GM18498 (cell line): ENCODE results near the gene MLLT10.

Experiments
- ATAC-seq: cut with Tn5 transposase; IDR thresholded peaks from one replicate; pipeline ENCODE4 v1.9.1; 2021; ENCODE audit warnings: mild to moderate bottlenecking, moderate library complexity; ENCODE audit not compliant: unreplicated experiment

The MLLT10 gene

DNA sequence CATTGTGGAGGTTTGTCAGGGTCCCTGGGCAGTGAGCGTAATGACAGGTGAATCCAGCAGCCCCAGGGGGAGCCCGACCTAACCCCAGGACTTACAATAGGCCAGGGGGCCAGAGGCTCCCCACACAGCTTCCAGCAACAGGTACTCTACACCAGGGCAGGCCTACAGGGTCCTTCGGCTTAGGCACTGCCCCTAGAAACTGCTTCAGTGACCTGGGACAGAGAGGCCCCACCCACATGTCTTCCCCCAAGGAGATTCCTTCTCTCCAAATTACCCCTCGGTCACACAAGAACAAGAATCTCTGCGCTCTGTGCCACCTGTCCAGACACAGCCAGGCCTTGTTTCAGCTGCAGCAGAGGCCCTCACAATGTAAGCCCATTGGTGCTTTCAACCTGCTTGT lies 32.9 kb upstream of the MLLT10 start:
- no peak for ATAC-seq

DNA sequence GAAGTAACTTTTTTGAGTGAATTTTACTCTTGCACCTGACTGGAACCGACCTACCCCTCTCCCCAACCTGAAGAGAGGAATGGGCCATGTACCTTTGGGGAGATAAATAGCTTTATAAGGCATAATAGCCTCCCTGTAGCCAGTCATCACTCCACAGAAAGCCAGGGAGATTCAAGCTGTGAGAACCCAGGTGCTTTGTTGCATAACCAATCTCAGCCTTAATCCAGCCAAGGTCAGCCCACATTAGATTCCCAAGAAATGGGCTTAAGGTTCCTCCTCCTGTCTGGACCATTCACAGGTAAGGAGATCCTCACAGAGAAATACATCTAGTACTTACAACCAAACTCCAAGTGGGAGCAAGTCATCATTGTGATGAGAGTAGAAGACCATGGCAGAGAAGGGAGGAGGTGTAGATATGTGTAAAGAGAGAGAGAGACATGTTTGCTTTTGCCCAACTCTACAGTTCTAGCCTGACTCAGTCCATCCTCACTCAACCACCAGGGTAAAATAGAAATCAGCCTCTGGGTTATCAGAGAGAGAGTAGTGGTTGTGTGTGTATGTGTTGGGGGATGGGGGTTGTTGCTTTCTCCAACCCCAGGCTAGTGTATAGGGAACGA lies 32.2 kb upstream of the MLLT10 start:
- no peak for ATAC-seq

- ATAC-seq: no peak
Observed at GRCh38 chr10:21502348-21502740, 31.7 kb upstream of the MLLT10 start.

GRCh38 chr10:21503542-21503941 lies 30.5 kb upstream of the MLLT10 start:
- no peak for ATAC-seq

- no peak for ATAC-seq
Observed at GRCh38 chr10:21505711-21506278, 28.2 kb upstream of the MLLT10 start.

DNA sequence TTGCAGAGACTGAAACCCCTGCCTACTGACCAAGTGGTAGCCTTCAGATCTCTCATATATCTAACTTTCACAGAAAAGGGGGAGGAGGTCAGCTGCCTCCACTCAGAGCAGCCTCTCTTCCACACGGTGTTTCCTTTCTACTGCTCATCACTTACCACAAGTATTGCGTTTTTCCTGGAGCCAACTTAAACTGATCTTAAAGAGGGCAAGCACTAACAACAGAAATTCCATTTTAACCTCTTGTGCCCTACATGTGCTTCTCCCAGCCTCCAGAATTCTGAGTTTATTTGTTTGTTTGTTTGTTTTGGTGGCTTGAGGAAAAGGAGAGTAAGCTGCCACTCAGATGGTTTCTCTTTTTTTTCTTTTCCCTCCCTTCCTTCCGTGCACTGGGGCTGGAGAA lies 27.7 kb upstream of the MLLT10 start:
- ATAC-seq: no peak

DNA sequence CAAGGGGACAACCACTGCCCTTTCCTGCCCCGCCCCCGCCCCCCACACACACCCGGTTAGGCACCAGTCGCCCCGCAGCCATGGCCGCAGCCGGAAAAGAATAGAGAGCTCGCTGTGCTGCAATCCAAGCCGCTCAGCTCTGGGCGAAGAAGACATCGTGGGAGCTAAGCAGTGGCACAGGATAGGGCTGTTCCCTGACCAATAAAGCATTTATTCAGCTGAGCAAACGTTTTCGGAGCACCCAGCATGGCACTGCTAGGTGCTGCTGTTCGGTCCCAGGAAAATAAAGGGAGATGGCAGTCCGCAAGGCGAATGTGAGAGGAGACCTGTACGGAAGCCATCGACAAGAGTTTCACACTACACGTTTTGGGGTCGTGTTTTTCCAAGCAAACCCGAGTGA lies 26.9 kb upstream of the MLLT10 start:
- no peak for ATAC-seq

DNA sequence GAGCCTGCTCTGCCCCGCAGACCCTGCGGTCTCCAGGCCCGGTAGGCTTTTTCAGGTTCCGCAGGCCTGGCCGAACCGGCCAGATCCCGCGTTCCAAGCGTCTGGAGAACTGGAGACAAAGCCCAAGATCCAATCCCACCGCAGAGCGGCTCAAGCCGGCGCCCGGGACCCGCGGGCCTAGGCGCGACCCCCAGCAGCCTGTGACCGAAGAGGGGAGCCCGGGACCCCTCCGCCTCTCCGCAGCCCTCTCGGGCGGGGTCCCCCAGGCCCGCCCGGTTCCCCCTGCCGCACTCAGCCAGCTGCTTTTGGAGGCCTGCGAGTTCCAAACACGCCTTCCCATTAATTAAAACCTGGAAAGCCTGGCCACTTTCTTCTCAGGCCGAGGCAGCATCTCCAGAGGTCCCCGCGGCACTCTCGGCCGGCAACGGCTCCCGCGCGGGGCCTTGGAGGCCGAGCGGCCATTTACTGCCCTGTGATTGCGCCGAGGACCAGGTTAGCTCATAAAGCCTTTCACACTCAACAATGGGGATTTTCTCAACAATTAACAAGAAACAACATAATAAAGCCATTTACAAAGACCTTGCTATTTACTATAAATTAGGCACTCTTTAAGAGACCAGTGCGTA lies 25.2 kb upstream of the MLLT10 start:
- ATAC-seq: no peak

DNA sequence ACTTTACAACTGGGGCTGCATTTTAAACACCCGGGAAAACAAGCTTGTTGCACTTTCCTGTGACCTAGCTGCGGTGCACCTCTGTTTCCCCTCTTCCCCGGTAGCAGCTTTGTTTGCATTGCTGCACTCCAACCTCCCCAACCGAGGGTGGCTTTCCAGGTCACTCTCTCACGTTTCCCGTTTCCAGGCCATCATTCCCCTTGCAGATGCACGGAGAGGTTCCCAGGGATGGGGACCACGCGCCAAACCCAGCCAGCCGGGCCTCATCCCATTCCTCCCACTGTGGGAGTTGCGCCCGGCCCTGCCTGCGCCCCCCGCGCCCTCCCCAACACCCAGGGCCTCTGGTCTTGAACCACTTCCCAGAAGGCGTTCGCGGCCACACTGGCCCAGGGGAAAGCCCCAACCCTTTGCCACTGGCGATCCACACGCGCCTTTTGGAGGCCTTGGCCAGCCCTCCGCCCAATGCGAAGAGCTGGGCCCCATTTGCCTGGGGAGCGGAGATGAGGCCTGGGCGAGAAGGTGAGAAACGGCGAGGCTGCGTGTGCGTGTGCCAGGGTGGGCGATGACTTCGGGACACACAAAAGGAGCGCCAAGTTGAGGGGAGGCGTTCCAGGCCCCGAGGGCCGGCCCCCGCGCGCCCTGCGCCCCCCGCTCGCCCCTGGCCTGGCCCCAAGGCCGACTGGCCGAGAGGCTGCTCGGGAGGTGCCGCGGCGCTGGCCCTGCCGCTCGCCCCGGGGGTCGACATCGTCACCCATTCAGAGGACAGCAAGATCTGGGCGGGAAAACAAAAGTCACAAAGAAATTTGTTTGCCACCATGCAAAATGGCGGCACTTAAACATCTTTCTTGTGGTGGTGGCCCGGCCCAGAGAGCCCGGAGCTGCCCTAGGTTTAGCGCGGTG lies 24.4 kb upstream of the MLLT10 start:
- no peak for ATAC-seq

GRCh38 chr10:21510241-21511094 lies 23.6 kb upstream of the MLLT10 start:
- no peak for ATAC-seq

GRCh38 chr10:21511095-21511570 lies 22.9 kb upstream of the MLLT10 start:
- ATAC-seq: no peak

GRCh38 chr10:21511946-21512572 lies 22.0 kb upstream of the MLLT10 start:
- ATAC-seq: no peak

DNA sequence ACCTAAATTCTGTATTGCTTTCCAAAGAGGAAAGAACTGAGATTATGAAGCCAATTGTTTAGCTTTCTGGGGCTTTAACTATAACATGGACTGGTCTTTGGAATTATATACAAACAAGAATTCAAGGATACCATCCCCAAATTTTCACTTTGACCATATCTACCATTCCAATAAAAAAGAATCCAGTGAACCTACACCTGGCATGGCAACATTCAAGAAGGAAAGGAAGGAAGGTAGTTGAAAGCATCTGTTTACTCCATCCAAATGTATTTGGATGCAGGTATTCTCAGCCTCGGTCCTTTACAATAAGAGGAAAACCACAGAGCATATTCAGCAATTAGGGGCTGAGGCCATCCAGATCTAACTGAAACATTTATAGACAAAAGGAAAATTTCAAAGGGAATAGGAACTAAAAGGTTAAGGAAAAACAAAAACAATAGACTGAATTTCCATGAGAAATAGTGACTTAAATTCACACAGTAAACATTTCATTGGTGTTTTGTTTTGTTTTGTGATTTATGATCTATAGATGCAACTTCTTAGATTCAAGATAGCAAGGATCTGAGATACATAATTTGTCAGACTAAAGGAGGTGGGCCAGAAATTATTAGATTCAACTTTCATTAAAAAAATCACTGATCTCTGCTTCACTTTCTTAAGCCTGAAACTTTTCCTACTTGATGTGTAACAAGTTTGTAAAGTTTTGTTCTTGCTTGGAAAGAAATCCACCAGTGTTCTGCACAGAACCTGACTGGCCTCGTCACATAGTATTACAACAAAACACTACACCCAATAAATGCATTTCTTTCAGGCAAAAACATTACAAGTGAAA lies 21.2 kb upstream of the MLLT10 start:
- no peak for ATAC-seq

DNA sequence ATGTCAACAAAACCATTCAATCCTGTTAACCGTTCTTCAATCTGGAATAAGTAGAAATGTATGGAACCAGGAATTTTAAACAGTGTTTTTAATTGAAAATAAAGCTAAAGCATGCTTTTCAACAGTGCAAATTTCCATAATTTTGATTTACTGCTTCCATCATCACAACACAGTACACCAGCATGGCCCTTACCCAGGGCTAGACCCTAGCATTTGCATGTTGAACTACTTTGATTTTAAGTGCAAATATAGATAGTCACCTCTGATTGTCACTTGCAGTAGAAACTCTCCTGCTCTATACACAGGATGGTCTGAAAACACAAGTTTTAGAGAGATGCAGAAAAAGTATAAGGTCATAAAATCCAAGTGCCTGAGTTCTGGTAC lies 20.6 kb upstream of the MLLT10 start:
- ATAC-seq: no peak

DNA sequence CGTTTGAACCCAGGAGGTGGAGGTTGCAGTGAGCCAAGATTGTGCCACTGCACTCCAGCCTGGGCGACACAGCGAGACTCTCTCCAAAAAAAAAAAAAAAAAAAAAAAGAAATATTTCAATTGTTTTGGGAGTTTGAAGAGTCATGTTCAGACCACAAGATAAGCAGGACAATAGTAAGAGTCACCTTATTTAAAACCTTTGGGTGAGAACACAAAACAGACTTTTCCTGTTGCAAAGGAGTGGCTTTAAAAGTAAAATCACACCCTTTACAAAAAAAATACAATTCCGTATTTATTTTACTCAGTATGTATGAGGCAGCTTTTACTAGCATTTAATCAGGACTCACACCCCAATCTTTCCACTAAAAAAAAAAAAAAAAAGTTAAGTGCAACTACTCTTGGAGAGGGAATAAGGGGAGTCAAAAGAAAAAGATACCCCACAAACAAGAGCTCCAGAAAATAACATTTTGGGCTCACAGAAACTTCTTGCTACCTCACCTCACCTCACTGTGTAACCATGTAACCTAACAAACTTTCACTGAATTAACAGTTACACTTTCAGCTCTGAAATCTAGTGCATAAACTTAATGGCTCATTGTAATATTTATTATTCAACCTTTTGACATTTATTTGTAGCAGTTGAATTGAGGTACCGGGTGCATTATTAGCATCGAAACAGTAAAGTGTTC lies 19.8 kb upstream of the MLLT10 start:
- no peak for ATAC-seq

- ATAC-seq: no peak
Observed at GRCh38 chr10:21514818-21515351, 19.1 kb upstream of the MLLT10 start.

DNA sequence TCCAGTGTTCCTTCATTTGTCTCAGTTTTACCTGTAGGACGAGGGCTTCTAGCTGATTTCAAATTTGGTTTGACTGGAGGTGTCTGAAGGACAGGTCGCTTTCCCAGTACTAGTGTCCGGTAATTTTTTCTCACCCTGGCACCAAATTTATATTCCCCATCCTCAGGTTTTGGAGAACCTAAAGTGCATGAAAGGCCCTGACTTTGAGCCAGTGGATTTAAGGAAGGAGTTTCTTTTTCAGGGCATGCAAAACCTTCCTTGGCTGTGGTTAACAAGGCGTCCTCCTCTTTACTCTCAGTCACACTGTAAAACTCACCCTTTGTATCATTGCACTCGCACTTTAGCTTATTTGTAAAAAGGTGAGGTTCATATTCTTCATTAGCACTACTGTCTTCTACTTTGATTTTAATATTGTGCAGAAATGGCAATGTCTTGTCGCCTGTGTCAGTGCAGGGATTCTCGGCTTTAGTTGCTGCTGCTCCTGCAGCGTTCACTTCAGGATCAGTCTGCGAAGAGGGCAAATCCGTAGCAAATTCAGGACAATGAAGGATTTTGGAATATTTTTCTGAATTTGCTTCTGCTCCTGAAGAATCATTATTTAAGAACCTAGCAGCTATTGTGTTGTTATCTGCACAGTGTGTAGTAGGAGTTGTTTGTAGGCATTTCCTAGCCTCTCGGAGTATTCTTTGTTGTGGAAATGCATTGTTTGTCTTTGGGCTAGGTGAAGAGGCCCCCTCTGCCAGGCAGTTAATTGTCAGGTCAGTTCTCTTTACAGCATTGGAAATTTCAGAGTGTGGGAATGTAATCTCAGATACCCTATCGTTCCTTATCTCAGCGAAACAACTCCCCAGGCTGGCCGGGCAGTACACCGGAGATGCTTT lies 18.4 kb upstream of the MLLT10 start:
- no peak for ATAC-seq
